Urinary bladder (tissue), 4 donors: ENCODE measurements around the gene SLC9A9. TPM values are rescaled to one million over a fixed set of nuclear protein-coding genes. Genes with fewer than 3 reads are reported as not detected.

Experiments used
- DNase-seq: peaks from one replicate; pipeline ENCODE4 v3.0.0-alpha.2; 2015; ENCODE audit errors: extremely low spot score
- H3K27ac ChIP-seq: one replicate; pipeline ENCODE4 v1.5.1; 2013; ENCODE audit warnings: low read depth, mild to moderate bottlenecking, moderate library complexity
- H3K36me3 ChIP-seq: one replicate; pipeline ENCODE4 v1.6.1; 2013; ENCODE audit warnings: mild to moderate bottlenecking, moderate library complexity; ENCODE audit not compliant: insufficient read depth
- H3K4me1 ChIP-seq: one replicate; pipeline ENCODE4 v1.6.1; 2013; ENCODE audit warnings: mild to moderate bottlenecking, moderate library complexity; ENCODE audit not compliant: insufficient read depth
- H3K4me3 ChIP-seq: one replicate; pipeline ENCODE4 v1.5.1; 2013; ENCODE audit warnings: low read depth, low read length
- WGBS: extraction: QIAGEN DNeasy Blood & Tissue Kit; methylation state at CpG from one replicate; pipeline ENCODE4 v1.1.7; 2013; 5-methylcytosine and 5-hydroxymethylcytosine counted together
- polyA plus RNA-seq: library from polyadenylated mRNA; stranded (reverse); fragments of 200-250 nt; gene quantifications from one replicate; pipeline ENCODE4 v1.2.3, GENCODE V29; 2013
- total RNA-seq: library from RNA; depleted of rRNA; stranded (reverse); fragments of >200 nt; gene quantifications from one replicate; pipeline ENCODE4 v1.2.3, GENCODE V29; 2014
- donor health status: healthy with polysubstance abuse.
- donor health status: healthy.

SLC9A9 gene
- total and polyA plus RNA-seq, 2 donors = 28.7 to 46.2 TPM

DNA sequence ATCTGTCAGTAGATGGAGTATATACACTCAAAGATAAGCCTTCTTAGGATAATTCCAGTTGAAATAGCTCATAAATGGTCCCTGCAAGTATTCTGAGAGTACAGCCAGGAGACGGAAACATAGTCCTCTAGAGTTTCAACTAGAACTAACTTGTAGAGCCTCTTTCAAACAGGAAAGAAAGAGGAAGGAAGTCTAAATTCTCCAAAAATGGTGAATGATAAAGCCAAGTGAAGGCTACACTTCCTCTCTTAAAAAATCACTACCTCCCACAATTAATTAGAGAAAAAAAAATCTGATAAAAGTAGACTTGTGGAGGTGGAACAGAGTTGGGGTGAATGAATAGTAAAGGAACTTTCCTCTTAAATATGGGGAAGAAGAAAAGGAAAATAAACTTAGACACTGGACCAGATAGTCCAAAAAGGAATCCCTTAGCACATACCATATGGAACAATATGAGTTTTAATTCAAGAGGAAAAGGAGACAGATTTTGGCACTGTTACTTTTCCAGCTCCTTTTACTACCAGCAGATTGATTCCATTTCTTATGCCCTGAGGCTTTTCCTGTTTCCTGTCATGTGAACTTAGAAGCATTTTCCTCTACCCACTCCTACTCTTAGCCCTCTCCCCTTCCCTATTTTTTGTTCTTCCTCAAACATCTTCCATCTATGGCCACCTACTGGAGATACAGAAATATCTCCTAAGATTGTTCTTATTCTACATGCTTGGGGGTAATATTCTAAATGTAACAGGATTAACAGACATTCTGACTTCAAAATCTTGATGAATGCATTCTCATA is 521.1 kb downstream of the SLC9A9 start:
- WGBS = 82% methylated on average over 1 of the region's 1 CpG
- Histone ChIP-seq H3K27ac (no peak overlapping the region), H3K36me3 (no peaks in the 10 kb centered on the region), H3K4me3 (no peak overlapping the region), H3K4me1 (no peaks in the 10 kb centered on the region)
- DNase-seq = no peak

DNA sequence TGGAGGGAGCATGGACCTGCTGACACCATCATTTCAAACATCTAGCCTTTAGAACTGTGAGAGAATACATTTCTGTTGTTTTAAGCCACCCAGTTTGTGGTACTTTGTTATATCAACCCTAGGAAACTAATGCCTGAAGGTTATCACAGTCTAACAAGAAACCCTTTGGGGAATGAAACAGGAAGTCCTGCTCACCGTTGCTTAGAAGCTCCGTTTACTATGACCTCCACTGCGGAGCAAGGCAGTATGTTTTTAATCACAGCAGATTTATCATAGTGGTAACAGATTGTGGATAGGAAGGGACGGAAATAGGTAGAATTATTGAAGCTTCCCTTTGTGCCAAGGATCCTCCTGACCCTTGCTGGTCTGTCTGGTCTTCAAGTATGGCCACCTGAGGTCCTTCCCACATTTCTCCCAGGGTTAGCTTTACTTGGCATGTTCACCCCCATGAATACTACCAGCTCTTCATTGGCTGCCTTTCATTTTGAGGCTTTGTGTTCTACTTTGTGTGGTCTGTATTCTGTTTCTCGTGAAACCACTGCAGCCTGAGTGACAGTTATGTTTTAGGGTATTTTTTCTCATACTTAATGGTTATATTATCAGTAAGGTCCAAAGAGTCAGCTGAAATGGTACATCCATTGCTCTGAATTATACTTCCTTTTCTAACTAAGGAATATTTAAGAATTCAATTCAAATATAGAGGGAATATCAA is 527.1 kb downstream of the SLC9A9 start:
- H3K4me3 ChIP-seq = no peak overlapping the region
- H3K27ac ChIP-seq = no peak overlapping the region
- H3K36me3 ChIP-seq = no peaks in the 10 kb centered on the region
- DNase-seq = no peak
- H3K4me1 ChIP-seq = no peaks in the 10 kb centered on the region
- WGBS = 70% methylated on average over 5 of the region's 5 CpGs

- Histone ChIP-seq H3K36me3 (no peaks in the 10 kb centered on the region), H3K4me3 (no peak overlapping the region), H3K4me1 (no peaks in the 10 kb centered on the region), H3K27ac (no peak overlapping the region)
- WGBS = 92% methylated on average over 5 of the region's 5 CpGs
- no peak for DNase-seq
Measured at GRCh38 chr3:143315766-143316165, 532.5 kb downstream of the SLC9A9 start.

DNA sequence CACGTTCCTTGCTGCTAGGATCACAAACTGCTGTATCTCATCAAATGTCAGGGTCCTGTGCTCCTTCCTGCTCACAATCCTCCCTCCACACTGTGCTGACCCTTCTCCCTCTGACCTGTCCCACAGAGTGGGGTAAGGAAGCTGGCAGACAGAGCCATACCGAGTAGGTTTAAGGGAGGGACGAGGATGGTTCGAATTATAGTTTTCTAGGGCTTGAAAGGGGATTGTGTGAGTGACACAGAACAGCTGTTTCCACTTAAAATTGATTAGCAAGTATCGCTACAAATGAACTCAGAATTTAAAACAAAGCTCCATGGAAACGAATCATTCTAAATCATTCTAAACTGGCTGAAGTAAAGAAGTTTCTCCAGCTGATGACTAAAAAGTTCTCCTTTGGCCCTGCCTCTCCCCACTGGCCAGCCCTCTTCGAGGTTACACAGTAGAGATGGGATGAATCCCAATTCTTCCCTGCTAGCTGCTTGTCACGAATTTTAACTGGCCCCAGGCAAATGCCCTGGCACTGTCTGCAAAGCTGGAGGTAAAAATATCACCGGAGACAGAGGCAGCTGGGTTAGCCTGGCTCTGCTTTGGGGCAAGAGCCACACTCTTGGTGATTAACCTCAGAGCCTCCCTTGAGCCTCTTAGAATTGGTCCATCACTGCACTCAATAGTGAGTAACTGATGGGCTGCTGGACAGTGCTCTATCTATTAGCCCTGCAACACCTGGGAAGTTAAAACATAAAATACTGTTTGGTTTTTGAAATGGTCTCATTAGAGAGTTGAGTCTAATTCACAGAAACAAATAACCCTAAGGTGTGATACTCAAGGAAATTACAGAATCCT is 533.8 kb downstream of the SLC9A9 start:
- Histone ChIP-seq H3K4me1 (no peaks in the 10 kb centered on the region), H3K27ac (no peak overlapping the region), H3K4me3 (no peak overlapping the region), H3K36me3 (no peaks in the 10 kb centered on the region)
- 62% methylated on average over 9 of the region's 9 CpGs for WGBS
- no peak for DNase-seq

- no peak overlapping the region for H3K4me3 ChIP-seq
- DNase-seq = no peak
- no peak overlapping the region for H3K27ac ChIP-seq
- no peaks in the 10 kb centered on the region for H3K36me3 ChIP-seq
- 97% methylated on average over 2 of the region's 2 CpGs for WGBS
- no peaks in the 10 kb centered on the region for H3K4me1 ChIP-seq
Measured at GRCh38 chr3:143313893-143314188, 534.4 kb downstream of the SLC9A9 start.

GRCh38 chr3:143313025-143313892 is 535.0 kb downstream of the SLC9A9 start:
- Histone ChIP-seq H3K36me3 (no peaks in the 10 kb centered on the region), H3K4me3 (no peak overlapping the region), H3K4me1 (no peaks in the 10 kb centered on the region), H3K27ac (no peak overlapping the region)
- 94% methylated on average over 6 of the region's 6 CpGs for WGBS
- no peak for DNase-seq

DNA sequence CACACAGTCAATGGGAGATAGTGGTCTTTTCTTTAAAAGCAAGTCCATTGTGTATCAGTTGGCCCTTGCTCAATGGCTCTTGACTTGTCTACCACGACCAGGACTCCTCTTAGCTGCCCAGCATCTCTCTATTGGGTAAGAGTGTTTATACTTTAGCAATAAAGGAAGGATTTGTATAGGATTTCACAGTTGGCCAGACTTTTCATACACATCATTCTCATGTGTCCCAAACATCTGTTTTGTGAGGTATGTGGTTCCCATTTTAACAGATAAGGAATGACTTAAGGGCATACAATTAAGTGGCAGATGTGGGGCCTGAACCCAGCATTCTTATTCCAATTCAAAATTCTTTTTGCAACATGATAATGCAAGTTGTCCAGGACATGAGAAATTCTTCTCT is 537.2 kb downstream of the SLC9A9 start:
- 66% methylated on average over 1 of the region's 1 CpG for WGBS

GRCh38 chr3:143309705-143310104 is 538.6 kb downstream of the SLC9A9 start:
- 77% methylated on average over 2 of the region's 2 CpGs for WGBS
- Histone ChIP-seq H3K36me3 (no peaks in the 10 kb centered on the region), H3K4me1 (no peaks in the 10 kb centered on the region), H3K27ac (no peak overlapping the region), H3K4me3 (no peak overlapping the region)
- DNase-seq = no peak

More for the DNA sequence above, 537.2 kb downstream of the SLC9A9 start:
- Histone ChIP-seq H3K27ac (no peak overlapping the region), H3K36me3 (no peaks in the 10 kb centered on the region), H3K4me1 (no peaks in the 10 kb centered on the region), H3K4me3 (no peak overlapping the region)
- DNase-seq = no peak

DNA sequence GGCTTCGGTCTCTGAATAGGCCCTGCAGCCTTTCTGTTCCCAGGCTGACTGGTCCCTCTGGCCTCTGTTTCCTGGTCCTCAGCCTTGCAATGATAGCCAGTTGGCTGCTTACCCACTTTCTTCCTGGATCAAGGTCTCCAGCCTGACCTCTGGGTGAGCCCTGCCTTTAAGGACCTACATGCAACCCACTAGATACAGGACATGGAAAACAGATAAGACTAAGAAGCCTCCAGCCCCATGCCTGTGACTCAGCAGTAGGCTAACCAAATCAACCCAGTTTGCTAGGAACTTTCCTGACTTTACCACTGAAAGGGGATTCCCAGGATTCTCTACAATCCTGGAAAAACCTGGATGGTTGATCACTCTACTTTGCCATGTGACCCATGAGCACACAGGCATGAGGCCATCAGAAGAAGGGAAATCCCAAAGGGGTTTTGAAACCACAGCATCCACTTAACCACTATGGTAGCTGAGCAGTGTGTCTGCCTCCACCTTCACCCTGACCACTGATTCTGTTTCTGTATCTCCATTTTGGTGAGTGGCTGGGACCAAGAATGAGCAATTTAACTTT is 540.6 kb downstream of the SLC9A9 start:
- no peaks in the 10 kb centered on the region for H3K36me3 ChIP-seq
- 85% methylated on average over 1 of the region's 1 CpG for WGBS
- H3K4me3 ChIP-seq = no peak overlapping the region
- DNase-seq = no peak
- no peak overlapping the region for H3K27ac ChIP-seq
- no peaks in the 10 kb centered on the region for H3K4me1 ChIP-seq

DNA sequence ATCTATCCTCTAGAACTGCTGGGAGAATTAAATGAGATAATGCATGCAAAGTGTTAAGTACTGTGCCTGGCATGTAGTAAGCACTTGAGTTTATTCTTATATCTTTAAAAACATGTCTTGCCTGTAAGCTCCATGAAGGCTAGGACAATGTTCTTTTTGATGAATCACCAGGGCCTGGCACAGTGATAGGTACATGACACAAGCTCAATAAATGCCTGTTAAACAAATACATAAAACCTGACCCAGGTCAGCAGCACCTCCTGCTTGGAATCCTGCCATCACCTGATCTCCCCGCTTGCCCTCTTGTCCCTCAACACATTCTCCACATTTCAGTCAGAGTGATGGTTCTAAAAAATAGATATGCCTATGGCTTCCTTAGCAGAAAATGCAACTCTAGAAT is 541.9 kb downstream of the SLC9A9 start:
- Histone ChIP-seq H3K36me3 (no peaks in the 10 kb centered on the region), H3K27ac (no peak overlapping the region), H3K4me1 (no peaks in the 10 kb centered on the region), H3K4me3 (no peak overlapping the region)
- no peak for DNase-seq
- 93% methylated on average over 1 of the region's 1 CpG for WGBS

GRCh38 chr3:143302638-143303171 is 545.6 kb downstream of the SLC9A9 start:
- Histone ChIP-seq H3K4me1 (no peaks in the 10 kb centered on the region), H3K27ac (no peak overlapping the region), H3K36me3 (no peaks in the 10 kb centered on the region), H3K4me3 (no peak overlapping the region)
- 65% methylated on average over 11 of the region's 11 CpGs for WGBS
- no peak for DNase-seq

GRCh38 chr3:143301031-143301901 is 547.0 kb downstream of the SLC9A9 start:
- Histone ChIP-seq H3K27ac (no peak overlapping the region), H3K4me1 (no peaks in the 10 kb centered on the region), H3K36me3 (no peaks in the 10 kb centered on the region), H3K4me3 (no peak overlapping the region)
- 87% methylated on average over 5 of the region's 5 CpGs for WGBS
- no peak for DNase-seq
